Glutamatergic neuron (in vitro differentiated cells): ENCODE data around the gene UBALD2. TPM values are rescaled to one million over a fixed set of nuclear protein-coding genes. Genes with fewer than 3 reads are reported as not detected.
A peak's percentile ranks its signal among the peaks of the same experiment; 100 is the strongest.
"Not testable (repeated sequence)": the region's sequence is repeated elsewhere in the genome, so short reads cannot be mapped to it uniquely, and the experiment has no call there.

ENCODE experiments used
- DNase-seq: peaks from one replicate; pipeline ENCODE4 v3.0.0; 2022
- H3K27ac Mint-ChIP-seq: one replicate; pipeline ENCODE4 v1.8.0; 2020; ENCODE audit warnings: mild to moderate bottlenecking, mixed read lengths, inconsistent platforms; ENCODE audit not compliant: unreplicated experiment
- H3K27me3 Mint-ChIP-seq: one replicate; pipeline ENCODE4 v1.8.0; 2020; ENCODE audit warnings: mild to moderate bottlenecking, moderate library complexity, mixed read lengths, inconsistent platforms; ENCODE audit not compliant: unreplicated experiment
- H3K36me3 Mint-ChIP-seq: one replicate; pipeline ENCODE4 v1.8.0; 2020; ENCODE audit warnings: mild to moderate bottlenecking, mixed read lengths, inconsistent platforms; ENCODE audit not compliant: unreplicated experiment
- H3K4me1 Mint-ChIP-seq: one replicate; pipeline ENCODE4 v1.8.0; 2020; ENCODE audit warnings: mild to moderate bottlenecking, low read depth, mixed read lengths, inconsistent platforms; ENCODE audit not compliant: unreplicated experiment
- H3K4me3 Mint-ChIP-seq: one replicate; pipeline ENCODE4 v1.8.0; 2020; ENCODE audit warnings: mild to moderate bottlenecking, mixed read lengths, inconsistent platforms; ENCODE audit not compliant: unreplicated experiment
- H3K9me3 Mint-ChIP-seq: one replicate; pipeline ENCODE4 v1.8.0; 2020; ENCODE audit warnings: mild to moderate bottlenecking, moderate library complexity, mixed read lengths, inconsistent platforms; ENCODE audit not compliant: unreplicated experiment
- total RNA-seq: library from RNA; stranded (reverse); fragmentation: NEBNext Ultra II Directional; extraction: Animal tissue kit (Norgen Biotek cat#: 25700); gene quantifications from one replicate; pipeline ENCODE4 v1.2.1, GENCODE V29; 2021; ENCODE audit not compliant: unreplicated experiment
- TF ChIP-seq, protein P1 (sequence below): fragments of 200-600 bp; sonication (generic); IDR thresholded peaks from one replicate; pipeline ENCODE4 v1.5.0; 2021; ENCODE audit not compliant: partially characterized antibody, unreplicated experiment

Gene UBALD2
- total RNA-seq, 1 donor from 2014 or later, result 58.7 TPM

DNA sequence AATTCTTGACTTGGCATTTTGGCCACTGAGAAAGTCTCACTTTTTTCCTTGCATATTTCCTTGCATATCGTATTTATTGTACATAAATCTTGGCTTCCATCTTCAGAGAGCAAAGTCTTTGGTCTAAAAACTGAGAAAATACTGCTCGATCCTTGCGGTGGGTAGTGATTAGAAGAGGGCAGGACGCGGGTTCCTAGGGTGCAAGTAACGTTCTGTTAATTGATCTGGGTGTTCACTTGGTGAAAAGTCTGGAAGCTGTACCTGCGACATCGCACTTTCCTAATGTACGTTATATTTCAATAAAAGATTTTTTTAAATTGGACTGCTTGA lies 758 bp upstream of the UBALD2 start:
- TF ChIP-seq, protein P1, sequence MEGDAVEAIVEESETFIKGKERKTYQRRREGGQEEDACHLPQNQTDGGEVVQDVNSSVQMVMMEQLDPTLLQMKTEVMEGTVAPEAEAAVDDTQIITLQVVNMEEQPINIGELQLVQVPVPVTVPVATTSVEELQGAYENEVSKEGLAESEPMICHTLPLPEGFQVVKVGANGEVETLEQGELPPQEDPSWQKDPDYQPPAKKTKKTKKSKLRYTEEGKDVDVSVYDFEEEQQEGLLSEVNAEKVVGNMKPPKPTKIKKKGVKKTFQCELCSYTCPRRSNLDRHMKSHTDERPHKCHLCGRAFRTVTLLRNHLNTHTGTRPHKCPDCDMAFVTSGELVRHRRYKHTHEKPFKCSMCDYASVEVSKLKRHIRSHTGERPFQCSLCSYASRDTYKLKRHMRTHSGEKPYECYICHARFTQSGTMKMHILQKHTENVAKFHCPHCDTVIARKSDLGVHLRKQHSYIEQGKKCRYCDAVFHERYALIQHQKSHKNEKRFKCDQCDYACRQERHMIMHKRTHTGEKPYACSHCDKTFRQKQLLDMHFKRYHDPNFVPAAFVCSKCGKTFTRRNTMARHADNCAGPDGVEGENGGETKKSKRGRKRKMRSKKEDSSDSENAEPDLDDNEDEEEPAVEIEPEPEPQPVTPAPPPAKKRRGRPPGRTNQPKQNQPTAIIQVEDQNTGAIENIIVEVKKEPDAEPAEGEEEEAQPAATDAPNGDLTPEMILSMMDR, result no peak
- peaks cover 14% of the 10 kb centered on the region for H3K27me3 Mint-ChIP-seq
- no peak for DNase-seq
- H3K27ac Mint-ChIP-seq, result peak overlapping the region; percentile 65
- H3K36me3 Mint-ChIP-seq, result no peaks in the 10 kb centered on the region
- H3K9me3 Mint-ChIP-seq, result peaks cover 6% of the 10 kb centered on the region
- peaks cover 25% of the 10 kb centered on the region for H3K4me1 Mint-ChIP-seq
- H3K4me3 Mint-ChIP-seq, result no peak overlapping the region

DNA sequence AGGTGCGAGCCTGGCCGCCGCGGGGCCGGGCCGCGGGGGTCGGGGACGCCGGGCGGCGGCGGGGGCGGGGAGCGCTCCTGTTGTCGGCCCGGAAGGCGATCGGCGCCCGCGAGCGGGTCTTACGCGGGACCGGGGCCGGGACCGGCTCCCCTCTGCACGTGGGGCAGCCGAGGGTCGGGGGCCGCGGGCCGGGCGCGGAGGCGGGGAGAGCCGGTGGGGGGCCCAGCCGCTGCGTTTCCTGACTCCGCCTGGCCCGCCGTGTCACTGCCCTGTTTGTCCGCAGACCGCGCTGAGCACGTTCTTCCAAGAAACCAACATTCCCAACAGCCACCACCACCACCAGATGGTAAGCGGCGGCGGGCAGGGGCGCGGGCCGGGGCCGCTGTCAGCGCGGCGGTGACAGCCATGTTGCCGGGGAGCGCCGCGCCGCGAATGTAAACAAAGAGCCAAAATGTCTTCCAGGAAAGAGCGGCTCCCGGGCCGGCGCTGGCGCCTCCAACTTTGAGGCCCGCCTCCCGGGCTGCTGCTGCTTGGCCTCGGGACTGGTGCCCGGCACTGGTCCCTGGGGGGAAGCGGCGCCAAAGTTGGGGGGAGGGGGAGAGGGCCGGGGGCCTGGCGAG lies 586 bp downstream of the UBALD2 start:
- DNase-seq, result peak; percentile 64
- Mint-ChIP-seq H3K36me3 (no peaks in the 10 kb centered on the region), H3K27ac (no peak overlapping the region), H3K4me3 (peak overlapping the region; percentile 78), H3K4me1 (peaks cover 23% of the 10 kb centered on the region), H3K27me3 (peaks cover 14% of the 10 kb centered on the region), H3K9me3 (peaks cover 6% of the 10 kb centered on the region)
- TF ChIP-seq, protein P1, result no peak

DNA sequence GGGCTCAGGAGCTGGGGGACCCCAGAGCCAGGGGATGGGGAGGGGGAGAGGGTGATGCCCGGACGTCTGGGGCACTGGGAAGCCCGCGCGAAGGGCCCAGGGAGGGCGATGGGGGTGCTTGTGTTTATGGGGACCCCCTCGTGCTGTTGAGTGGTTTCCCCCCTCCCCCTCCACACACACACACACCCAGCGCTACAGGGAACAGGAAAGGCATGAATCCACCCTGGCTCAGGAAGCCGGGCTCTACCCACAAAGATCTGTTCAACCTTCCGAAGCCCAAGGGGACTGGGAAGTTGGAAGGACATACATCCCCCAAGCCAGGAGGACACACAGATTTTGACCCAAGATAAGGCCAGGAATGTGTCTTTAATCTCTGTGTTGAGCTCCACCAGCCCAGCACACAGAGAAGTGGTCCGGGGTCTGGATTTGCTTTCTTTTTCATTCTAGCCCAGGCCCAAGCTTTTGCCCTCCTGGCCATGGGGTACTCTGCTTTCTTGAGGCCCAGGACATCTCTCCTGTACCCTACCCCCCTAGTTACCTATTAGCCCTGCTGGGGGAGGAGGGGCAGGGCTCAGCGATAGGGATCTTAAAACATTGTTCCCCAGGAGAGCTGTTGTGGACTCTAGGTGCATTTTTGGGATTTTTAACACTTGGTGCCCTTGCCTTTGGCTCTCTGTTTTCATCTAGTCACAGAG lies 1.2 kb downstream of the UBALD2 start:
- Mint-ChIP-seq H3K4me3 (peak overlapping the region; percentile 88), H3K9me3 (peaks cover 6% of the 10 kb centered on the region), H3K4me1 (peaks cover 23% of the 10 kb centered on the region), H3K36me3 (no peaks in the 10 kb centered on the region), H3K27ac (peak overlapping the region; percentile 52), H3K27me3 (peaks cover 14% of the 10 kb centered on the region)
- no peak for DNase-seq
- TF ChIP-seq, protein P1, result no peak

DNA sequence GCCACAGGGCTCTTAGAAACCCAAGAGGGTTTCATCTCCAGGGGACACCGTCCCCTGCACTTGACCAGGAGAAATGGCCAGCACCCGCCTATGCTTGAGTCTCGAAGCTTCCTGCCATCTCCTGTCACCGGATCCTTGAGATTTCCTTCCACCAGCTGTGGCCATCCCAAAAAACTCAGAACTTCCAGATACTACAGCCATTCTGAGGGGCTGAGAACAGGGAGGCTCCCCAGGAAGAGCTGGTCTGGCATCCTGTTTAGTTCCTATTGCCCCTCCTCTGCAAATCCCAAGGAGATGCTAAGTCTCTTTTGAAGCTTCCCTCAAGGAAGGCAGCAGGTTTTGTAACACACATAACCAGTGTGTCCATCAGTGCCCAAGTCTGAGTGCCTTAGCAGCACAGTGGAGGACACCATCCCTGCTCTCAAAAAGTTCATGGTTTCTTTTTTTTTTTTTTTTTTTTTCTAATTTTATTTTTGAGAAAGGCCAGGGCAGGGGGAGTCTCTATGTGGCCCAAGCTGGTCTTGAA lies 2.0 kb downstream of the UBALD2 start:
- Mint-ChIP-seq H3K9me3 (peaks cover 6% of the 10 kb centered on the region), H3K27ac (peak overlapping the region; percentile 52), H3K4me3 (peak overlapping the region; percentile 88), H3K4me1 (peaks cover 22% of the 10 kb centered on the region), H3K36me3 (no peaks in the 10 kb centered on the region), H3K27me3 (peaks cover 14% of the 10 kb centered on the region)
- DNase-seq, result no peak
- TF ChIP-seq, protein P1, result no peak

DNA sequence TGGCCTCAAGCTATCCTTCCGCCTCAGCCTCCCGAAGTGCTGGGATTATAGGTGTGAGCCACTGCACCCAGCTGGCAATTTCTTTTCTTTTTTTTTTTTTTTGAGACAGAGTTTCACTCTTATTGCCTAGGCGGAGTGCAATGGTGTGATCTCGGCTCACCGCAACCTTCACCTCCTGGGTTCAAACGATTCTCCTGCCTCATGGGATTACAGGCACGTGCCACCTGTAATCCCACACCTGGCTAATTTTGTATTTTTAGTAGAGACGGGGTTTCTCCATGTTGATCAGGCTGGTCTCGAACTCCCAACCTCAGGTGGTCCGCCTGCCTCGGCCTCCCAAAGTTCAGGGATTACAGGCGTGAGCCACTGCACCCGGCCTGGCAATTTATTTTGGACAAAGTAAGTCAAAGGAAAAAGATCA lies 2.4 kb downstream of the UBALD2 start:
- Mint-ChIP-seq H3K4me3 (peak overlapping the region; percentile 77), H3K27ac (peak overlapping the region; percentile 89), H3K4me1 (peaks cover 22% of the 10 kb centered on the region), H3K27me3 (peaks cover 14% of the 10 kb centered on the region)
- H3K36me3 Mint-ChIP-seq, DNase-seq, H3K9me3 Mint-ChIP-seq: not testable (repeated sequence)
